Measurements from ENCODE around the gene METTL5. TPM values are rescaled to one million over a fixed set of nuclear protein-coding genes. Genes with fewer than 3 reads are reported as not detected.
"Not testable (repeated sequence)": the region's sequence is repeated elsewhere in the genome, so short reads cannot be mapped to it uniquely, and the experiment has no call there.

METTL5 gene
- total and polyA plus RNA-seq, 10 donors: 24.4 to 57.0 (median 34.5) TPM

GRCh38 chr2:169822036-169822435 lies 2.7 kb downstream of the METTL5 start:
- Histone ChIP-seq H3K4me3 (no peak overlapping the region), H3K27me3 (replicated peaks in 1 of 7) (no peaks in the 10 kb centered on the region), H3K4me1 (peaks cover 21 to 56% (median 35%) of the 10 kb centered on the region in 6 donors), H3K27ac (no peak overlapping the region), H3K9me3 (peaks cover 0 to 7% (median 5%) of the 10 kb centered on the region in 8 donors), H3K36me3 (peaks cover 0 to 47% (median 16%) of the 10 kb centered on the region in 6 donors)
- no peak for TF ChIP-seq POLR2AphosphoS5 (IDR thresholded peaks at IDR 0.05)
- TF ChIP-seq POLR2A (IDR thresholded peaks at IDR 0.05): no peak
- no peak for TF ChIP-seq CTCF (IDR thresholded peaks at IDR 0.05 in 8 of 11, conservative IDR thresholded peaks at IDR 0.05 in 3 of 11)
- intact Hi-C loops (cut with DNase I; ENCODE audit: low total_unique reads): loop anchor here (10.0 kb wide), 1 partner anchor 93 kb away; no protein-coding TSS in a partner anchor
- DNase-seq: no peak
- 77 to 85% (median 80%) methylated on average over 3 of the region's 3 CpGs for WGBS, 5 donors

GRCh38 chr2:169820101-169820500 lies 4.6 kb downstream of the METTL5 start:
- intact Hi-C loops (cut with DNase I; ENCODE audit: low total_unique reads): loop anchor here (10.0 kb wide), 1 partner anchor 95 kb away; no protein-coding TSS in a partner anchor
- 84 to 91% (median 88%) methylated on average over 7 of the region's 7 CpGs for WGBS, 5 donors
- not testable (repeated sequence) for DNase-seq; H3K27ac ChIP-seq; H3K4me3 ChIP-seq; H3K27me3 ChIP-seq (replicated peaks in 1 of 7)
- H3K36me3 ChIP-seq: peaks cover 0 to 67% (median 25%) of the 10 kb centered on the region in 6 donors
- H3K9me3 ChIP-seq: peaks cover 0 to 12% (median 6%) of the 10 kb centered on the region in 8 donors
- H3K4me1 ChIP-seq: peaks cover 18 to 47% (median 28%) of the 10 kb centered on the region in 6 donors

GRCh38 chr2:169819106-169819505 lies 5.6 kb downstream of the METTL5 start:
- peaks cover 0 to 77% (median 32%) of the 10 kb centered on the region in 6 donors for H3K36me3 ChIP-seq
- peaks cover 16 to 37% (median 22%) of the 10 kb centered on the region in 6 donors for H3K4me1 ChIP-seq
- 79 to 97% (median 92%) methylated on average over 1 of the region's 1 CpG for WGBS, 5 donors
- H3K27ac ChIP-seq: no peak overlapping the region
- no peak for DNase-seq
- H3K27me3 ChIP-seq (replicated peaks in 1 of 7): no peaks in the 10 kb centered on the region
- TF ChIP-seq CTCF (IDR thresholded peaks at IDR 0.05 in 8 of 11, conservative IDR thresholded peaks at IDR 0.05 in 3 of 11) (no peak), POLR2A (IDR thresholded peaks at IDR 0.05) (no peak), POLR2AphosphoS5 (IDR thresholded peaks at IDR 0.05) (no peak)
- intact Hi-C loops (cut with DNase I; ENCODE audit: low total_unique reads): no loop called here
- H3K4me3 ChIP-seq: no peak overlapping the region
- peaks cover 0 to 12% (median 6%) of the 10 kb centered on the region in 8 donors for H3K9me3 ChIP-seq

- no peaks in the 10 kb centered on the region for H3K27me3 ChIP-seq (replicated peaks in 1 of 7)
- no peak overlapping the region for H3K4me3 ChIP-seq
- H3K4me1 ChIP-seq: peaks cover 8 to 28% (median 13%) of the 10 kb centered on the region in 6 donors
- TF ChIP-seq POLR2A (IDR thresholded peaks at IDR 0.05) (no peak), POLR2AphosphoS5 (IDR thresholded peaks at IDR 0.05) (no peak), CTCF (IDR thresholded peaks at IDR 0.05 in 8 of 11, conservative IDR thresholded peaks at IDR 0.05 in 3 of 11) (no peak)
- no peak for DNase-seq
- peaks cover 0 to 85% (median 37%) of the 10 kb centered on the region in 6 donors for H3K36me3 ChIP-seq
- intact Hi-C loops (cut with DNase I; ENCODE audit: low total_unique reads): no loop called here
- peaks cover 0 to 12% (median 6%) of the 10 kb centered on the region in 8 donors for H3K9me3 ChIP-seq
- H3K27ac ChIP-seq: no peak overlapping the region
Observed at GRCh38 chr2:169818241-169818640, 6.5 kb downstream of the METTL5 start.

GRCh38 chr2:169817369-169817768 lies 7.3 kb downstream of the METTL5 start:
- DNase-seq; H3K27ac ChIP-seq; H3K4me3 ChIP-seq; intact Hi-C loops (cut with DNase I; ENCODE audit: low total_unique reads); H3K27me3 ChIP-seq (replicated peaks in 1 of 7): not testable (repeated sequence)
- peaks cover 0 to 94% (median 46%) of the 10 kb centered on the region in 6 donors for H3K36me3 ChIP-seq
- H3K4me1 ChIP-seq: peaks cover 0 to 20% (median 6%) of the 10 kb centered on the region in 6 donors
- peaks cover 0 to 12% (median 6%) of the 10 kb centered on the region in 8 donors for H3K9me3 ChIP-seq
- 93 to 99% (median 97%) methylated on average over 6 of the region's 6 CpGs for WGBS, 5 donors

- H3K4me1 ChIP-seq: peaks cover 0 to 16% (median 1%) of the 10 kb centered on the region in 6 donors
- DNase-seq; H3K27me3 ChIP-seq (replicated peaks in 1 of 7); H3K4me3 ChIP-seq; H3K27ac ChIP-seq; intact Hi-C loops (cut with DNase I; ENCODE audit: low total_unique reads): not testable (repeated sequence)
- H3K9me3 ChIP-seq: peaks cover 0 to 12% (median 6%) of the 10 kb centered on the region in 8 donors
- H3K36me3 ChIP-seq: peaks cover 0 to 98% (median 50%) of the 10 kb centered on the region in 6 donors
Observed at GRCh38 chr2:169816961-169817360, 7.7 kb downstream of the METTL5 start.

Measured in spleen (tissue), 11 donors.